Muscle layer of duodenum (tissue), 2 donors: ENCODE measurements around the gene LY6G6F.

ENCODE experiments used
- H3K27ac ChIP-seq: one replicate; pipeline ENCODE4 v1.7.0; 2013; ENCODE audit warnings: mild to moderate bottlenecking, low read length
- H3K27me3 ChIP-seq: one replicate; pipeline ENCODE4 v1.7.0; 2013; ENCODE audit warnings: low read depth, mild to moderate bottlenecking, control low read depth, low read length
- H3K36me3 ChIP-seq, 2 donors: one replicate each; pipeline ENCODE4 v1.7.0; 2013; ENCODE audit warnings: low read length in 2 of 2, control low read depth in 1 of 2, mild to moderate bottlenecking in 1 of 2; ENCODE audit not compliant: insufficient read depth in 2 of 2, control insufficient read depth in 1 of 2
- H3K4me1 ChIP-seq, 2 donors: one replicate each; pipeline ENCODE4 v1.7.0; 2013; ENCODE audit warnings: low read length in 2 of 2, mild to moderate bottlenecking in 2 of 2, control low read depth in 1 of 2, moderate library complexity in 1 of 2; ENCODE audit not compliant: insufficient read depth in 2 of 2, control insufficient read depth in 1 of 2
- H3K4me3 ChIP-seq, 2 donors: one replicate each; pipeline ENCODE4 v1.7.0; 2013; ENCODE audit warnings: low read length in 2 of 2, low read depth in 1 of 2, mild to moderate bottlenecking in 1 of 2
- H3K9me3 ChIP-seq, 2 donors: one replicate each; pipeline ENCODE4 v1.7.0; 2013; ENCODE audit warnings: low read length in 2 of 2, control low read depth in 1 of 2, mild to moderate bottlenecking in 1 of 2; ENCODE audit not compliant: control insufficient read depth in 1 of 2
- donor health status: healthy.

The LY6G6F gene

DNA sequence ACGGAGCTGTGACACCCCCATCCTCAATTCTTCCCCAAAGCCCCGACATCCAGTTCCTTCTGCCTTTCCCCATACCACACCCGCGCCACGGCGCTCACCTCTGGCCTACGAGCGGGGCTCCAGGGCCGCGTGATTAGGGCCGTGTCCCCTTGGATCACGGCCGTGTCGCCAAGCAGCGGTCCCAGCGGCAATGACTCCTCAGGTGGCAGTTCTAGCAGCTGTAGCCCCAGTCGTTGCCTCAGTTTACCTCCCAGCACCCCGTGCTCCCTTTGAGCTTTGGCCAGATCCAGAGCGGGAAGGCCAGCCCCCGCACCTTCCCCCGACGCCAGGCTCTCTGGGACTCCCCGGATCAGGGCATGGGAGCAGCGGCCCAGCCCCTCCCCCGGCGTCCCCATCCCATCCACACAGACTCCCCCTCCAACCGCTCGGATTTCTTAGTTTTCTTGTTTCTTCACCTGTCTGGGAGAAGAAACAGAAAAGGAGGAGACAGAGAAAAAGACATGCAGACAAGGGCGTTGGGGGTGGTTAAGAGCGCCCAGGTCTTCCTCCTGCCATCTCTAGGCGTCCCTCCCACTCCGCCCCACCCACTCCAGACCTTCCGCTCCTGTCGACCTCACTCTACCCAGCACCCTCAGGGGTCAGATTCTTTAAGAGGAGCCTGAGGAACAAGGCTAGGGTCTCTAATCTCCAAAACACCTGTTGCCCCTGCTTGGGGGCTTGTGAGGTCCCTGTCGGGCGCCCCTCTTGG lies 22.3 kb downstream of the LY6G6F start, which contains the start of gene DDAH2:
Gene DDAH2, minus strand, starts transcription at position 533 of the 748 bp plus-strand sequence. Its CDS starts 138 bp downstream, at position 395.
- Histone ChIP-seq H3K4me3 (peak within 1 kb of the TSS; percentile 85 to 86), H3K4me1 (peaks cover 0 to 39% of the 10 kb centered on the region in 2 donors), H3K9me3 (no peaks in the 10 kb centered on the region), H3K27ac (peak within 1 kb of the TSS; percentile 88), H3K27me3 (no peaks in the 10 kb centered on the region), H3K36me3 (peaks cover 29 to 47% of the 10 kb centered on the region in 2 donors)

DNA sequence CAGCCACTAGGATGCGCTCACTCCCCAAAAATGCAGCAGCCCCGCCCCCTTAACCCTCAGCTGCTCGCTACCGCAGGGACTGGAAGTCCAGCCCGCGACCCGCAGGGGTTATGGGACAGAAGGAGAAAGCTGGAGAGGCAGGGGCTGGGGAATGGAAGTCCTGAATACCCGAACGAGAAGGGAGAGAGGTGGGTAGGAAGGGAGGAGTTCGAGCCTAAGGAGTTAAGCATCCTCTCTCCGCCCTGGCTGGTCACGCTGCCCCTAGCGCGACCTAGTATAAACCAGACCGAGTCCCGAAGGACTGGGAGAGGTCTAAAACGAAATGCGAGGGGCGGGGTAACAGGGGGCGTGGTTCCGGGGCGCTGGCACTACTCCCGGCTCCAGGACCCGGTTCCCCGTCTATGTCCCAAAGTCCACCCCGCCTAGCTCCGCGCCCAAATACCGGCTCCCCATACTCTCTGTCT lies 22.9 kb downstream of the LY6G6F start:
- Histone ChIP-seq H3K4me1 (peaks cover 4 to 45% of the 10 kb centered on the region in 2 donors), H3K9me3 (no peaks in the 10 kb centered on the region), H3K27me3 (no peaks in the 10 kb centered on the region), H3K36me3 (peaks cover 35 to 53% of the 10 kb centered on the region in 2 donors), H3K4me3 (peak overlapping the region; percentile 85 to 86), H3K27ac (peak overlapping the region; percentile 88)

DNA sequence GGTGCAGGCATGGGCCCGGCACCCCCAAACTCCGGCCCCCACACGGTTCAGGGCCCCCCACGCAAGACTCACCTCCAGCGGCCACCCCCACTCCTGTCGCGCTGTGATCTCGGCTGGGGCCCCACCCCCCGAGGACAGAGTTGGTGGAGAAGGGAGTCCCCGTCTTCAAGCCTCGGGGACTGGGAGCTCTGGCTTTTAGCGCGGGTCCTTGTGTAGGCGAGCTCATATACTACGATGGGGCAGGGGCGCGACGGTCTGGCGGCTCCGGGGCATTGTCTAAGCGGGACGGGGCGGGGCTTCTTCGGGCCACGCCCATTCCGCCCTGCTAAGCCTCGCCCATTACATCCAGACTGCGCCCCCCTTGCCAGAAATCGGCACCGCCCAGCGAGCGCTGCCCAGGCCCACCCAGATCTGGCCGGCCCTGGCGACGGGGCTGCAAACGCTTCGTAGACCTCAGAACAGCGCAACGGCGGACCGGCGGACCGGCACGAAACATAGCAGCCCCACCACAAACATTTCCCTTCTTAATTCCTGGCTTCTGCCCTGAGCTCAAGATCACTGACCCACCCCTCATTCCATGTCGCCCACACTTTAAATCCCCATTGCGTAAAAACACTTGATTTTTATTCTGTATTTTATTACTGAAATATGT lies 23.4 kb downstream of the LY6G6F start:
- Histone ChIP-seq H3K27ac (peak overlapping the region; percentile 88), H3K9me3 (no peaks in the 10 kb centered on the region), H3K27me3 (no peaks in the 10 kb centered on the region), H3K4me1 (peaks cover 4 to 47% of the 10 kb centered on the region in 2 donors), H3K36me3 (peaks cover 35 to 56% of the 10 kb centered on the region in 2 donors), H3K4me3 (peak overlapping the region; percentile 85 to 86)

DNA sequence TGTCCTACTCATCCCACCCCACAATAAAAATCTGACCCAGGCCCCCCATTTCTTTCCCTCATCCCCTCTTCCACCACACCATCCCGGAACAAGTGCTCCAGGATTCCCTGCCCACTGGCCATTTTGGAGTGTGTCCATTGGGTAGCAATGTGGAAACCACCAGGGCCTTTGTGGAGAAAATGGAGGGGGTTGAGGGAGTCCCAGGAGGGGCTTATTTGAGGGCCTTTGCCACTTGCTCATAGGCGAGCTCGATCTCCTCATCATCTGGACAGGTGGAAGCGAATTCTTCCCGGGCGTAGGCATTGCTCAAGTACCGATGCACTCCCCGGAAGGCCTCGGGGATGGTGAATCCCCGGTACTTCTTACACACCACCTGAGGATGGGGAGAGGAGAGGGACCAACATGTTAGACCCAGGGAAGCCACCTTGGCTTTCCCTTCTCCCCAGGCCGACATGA lies 24.0 kb downstream of the LY6G6F start:
- Histone ChIP-seq H3K36me3 (peaks cover 35 to 59% of the 10 kb centered on the region in 2 donors), H3K4me1 (peaks cover 4 to 47% of the 10 kb centered on the region in 2 donors), H3K4me3 (peak overlapping the region; percentile 85 to 86), H3K9me3 (no peaks in the 10 kb centered on the region), H3K27ac (peak overlapping the region; percentile 88), H3K27me3 (no peaks in the 10 kb centered on the region)

DNA sequence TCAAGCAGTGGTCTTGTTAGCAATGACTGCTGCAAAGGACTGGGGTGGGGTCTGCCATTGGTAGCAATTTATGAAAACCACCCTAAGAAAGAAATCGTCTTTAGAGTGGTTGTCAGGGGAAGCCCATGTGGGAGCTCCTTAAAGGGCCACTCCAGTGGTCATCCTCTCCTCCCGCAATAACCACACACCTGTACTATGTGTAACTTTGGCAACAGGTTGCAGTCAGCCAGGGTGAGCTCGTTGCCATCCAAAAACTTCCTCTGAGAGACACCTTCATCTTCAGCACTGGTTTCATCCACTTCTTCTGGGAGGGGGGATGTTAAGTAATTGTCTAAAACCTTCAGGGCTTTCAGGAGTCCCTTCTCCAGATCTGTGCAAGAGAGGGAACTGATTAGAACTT lies 25.4 kb downstream of the LY6G6F start:
- H3K36me3 ChIP-seq, result peaks cover 35 to 53% of the 10 kb centered on the region in 2 donors
- H3K4me3 ChIP-seq, result no peak overlapping the region
- H3K27ac ChIP-seq, result no peak overlapping the region
- no peaks in the 10 kb centered on the region for H3K27me3 ChIP-seq
- no peaks in the 10 kb centered on the region for H3K9me3 ChIP-seq
- H3K4me1 ChIP-seq, result peaks cover 4 to 53% of the 10 kb centered on the region in 2 donors

DNA sequence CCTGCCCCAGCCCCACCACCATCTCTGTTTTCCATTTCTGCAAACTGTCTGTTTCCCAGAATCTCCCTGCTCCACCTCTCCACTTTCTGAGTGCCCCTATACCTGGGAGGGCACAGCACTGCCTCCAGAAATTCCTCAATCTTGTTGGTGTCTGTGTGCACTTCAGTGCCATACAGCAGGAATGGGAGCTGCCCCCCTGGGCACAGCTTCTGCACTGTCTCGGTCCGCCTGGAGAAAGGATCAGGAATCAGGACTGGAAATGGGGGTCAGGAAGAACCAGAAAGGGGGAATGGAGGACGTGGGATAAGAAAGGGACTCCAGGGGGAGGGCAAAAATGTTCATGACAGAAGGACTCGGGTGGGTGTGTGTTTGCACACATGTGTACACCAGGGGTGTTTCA lies 27.1 kb downstream of the LY6G6F start:
- Histone ChIP-seq H3K27me3 (no peaks in the 10 kb centered on the region), H3K4me1 (peaks cover 4 to 44% of the 10 kb centered on the region in 2 donors), H3K36me3 (peaks cover 35 to 47% of the 10 kb centered on the region in 2 donors), H3K27ac (peak overlapping the region; percentile 100), H3K9me3 (no peaks in the 10 kb centered on the region), H3K4me3 (peak overlapping the region; percentile 92 to 100)

DNA sequence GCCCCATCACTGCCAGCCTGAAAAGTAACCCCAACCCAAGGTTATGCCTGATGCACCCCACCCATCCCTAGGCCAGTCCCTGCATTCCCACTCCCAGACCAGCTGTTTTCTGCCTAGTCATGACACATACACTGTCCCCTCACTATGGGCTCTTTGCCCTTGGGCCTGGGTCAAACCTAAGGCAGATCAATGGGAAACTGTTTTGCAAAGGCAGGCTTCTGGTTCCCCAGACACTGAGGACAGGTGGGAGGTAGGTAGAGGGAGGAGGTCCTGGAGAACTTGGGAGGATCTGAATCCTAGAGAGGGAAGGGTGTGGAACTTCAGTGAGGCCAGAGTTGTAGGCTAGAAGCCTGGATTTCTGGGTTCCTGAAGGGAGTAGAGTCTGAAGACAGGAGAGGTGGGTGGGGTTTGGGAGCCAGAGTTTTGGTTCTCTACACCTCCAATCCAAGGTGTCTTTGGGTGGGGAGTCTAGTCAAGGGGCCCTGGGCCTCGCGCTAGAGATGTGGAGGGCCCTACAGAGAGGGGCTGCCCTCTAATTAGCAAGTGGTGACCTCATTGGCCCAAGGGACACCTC lies 27.7 kb downstream of the LY6G6F start:
- Histone ChIP-seq H3K27me3 (no peaks in the 10 kb centered on the region), H3K27ac (peak overlapping the region; percentile 100), H3K4me3 (peak overlapping the region; percentile 92 to 100), H3K36me3 (peaks cover 35 to 47% of the 10 kb centered on the region in 2 donors), H3K4me1 (peaks cover 4 to 41% of the 10 kb centered on the region in 2 donors), H3K9me3 (no peaks in the 10 kb centered on the region)

DNA sequence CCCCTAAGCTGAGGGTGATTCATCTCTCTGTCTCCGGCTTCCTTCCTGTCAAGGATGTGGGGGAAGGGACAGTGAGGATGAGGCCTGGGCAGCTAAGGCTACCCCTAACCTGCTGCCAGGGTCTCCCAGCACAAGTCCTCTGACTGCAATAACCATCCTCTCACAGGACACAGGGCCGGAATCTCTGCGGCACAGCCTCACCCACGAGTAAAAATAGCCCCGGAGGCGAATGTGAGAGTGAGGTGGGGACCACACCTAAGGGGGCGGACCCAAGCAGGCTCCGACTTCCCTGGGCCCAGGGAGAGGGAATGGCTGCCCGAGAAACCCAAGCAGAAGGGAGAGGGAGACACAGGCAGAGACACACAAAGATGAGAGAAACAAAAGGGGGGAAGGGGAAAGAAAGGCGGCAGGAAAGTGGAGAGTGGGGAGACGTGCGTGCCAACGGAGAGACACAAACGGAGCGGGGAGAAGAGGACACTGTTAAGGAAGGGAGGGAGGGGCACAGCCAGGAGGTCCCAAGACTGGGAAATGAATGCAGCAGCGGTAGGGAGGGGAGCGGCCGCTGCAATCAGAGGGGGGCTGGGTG lies 28.2 kb downstream of the LY6G6F start:
- peak overlapping the region; percentile 100 for H3K27ac ChIP-seq
- peak overlapping the region; percentile 92 to 100 for H3K4me3 ChIP-seq
- H3K36me3 ChIP-seq, result peaks cover 35 to 47% of the 10 kb centered on the region in 2 donors
- no peaks in the 10 kb centered on the region for H3K9me3 ChIP-seq
- no peaks in the 10 kb centered on the region for H3K27me3 ChIP-seq
- H3K4me1 ChIP-seq, result peaks cover 4 to 41% of the 10 kb centered on the region in 2 donors

DNA sequence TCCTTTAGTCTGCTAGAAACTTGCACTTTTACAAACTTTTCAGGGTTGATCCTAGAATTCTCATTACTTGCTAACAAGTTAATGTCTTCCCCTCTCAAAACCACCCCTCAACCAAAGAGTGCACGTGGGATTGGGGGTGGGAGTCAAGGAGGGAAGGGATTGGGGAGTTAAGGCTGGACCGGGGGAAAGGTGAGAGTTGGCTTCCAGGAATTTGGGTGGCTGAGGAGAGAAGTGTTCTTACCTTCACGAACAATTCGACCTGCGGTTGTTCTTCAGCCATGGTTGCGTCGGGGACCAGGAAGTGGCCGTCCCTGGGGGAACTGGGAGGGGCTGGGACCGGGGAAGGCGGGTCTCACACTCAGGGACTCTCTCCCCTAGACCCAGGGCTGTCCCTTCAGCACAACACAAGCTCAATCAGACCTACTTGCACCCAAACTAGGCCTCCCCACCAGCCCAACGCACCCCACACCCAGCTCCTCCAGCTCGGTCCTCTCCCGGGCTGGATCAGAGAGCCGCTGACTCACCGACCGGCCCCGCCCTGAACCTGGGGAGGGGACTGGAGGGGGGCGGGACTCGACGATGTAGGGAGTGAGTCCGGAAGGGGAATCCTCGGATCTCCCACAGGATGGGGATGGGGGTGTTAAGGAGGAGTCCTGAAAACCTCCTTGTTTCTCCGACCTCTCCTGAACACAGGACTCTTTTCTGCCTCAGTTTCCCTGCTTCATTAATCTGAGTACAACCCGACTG lies 29.5 kb downstream of the LY6G6F start, which contains the start of gene CLIC1:
Gene CLIC1, minus strand, starts transcription at position 510 of the 747 bp plus-strand sequence. Its CDS starts 230 bp downstream, at position 280.
- Histone ChIP-seq H3K4me1 (peaks cover 4 to 40% of the 10 kb centered on the region in 2 donors), H3K9me3 (no peaks in the 10 kb centered on the region)

DNA sequence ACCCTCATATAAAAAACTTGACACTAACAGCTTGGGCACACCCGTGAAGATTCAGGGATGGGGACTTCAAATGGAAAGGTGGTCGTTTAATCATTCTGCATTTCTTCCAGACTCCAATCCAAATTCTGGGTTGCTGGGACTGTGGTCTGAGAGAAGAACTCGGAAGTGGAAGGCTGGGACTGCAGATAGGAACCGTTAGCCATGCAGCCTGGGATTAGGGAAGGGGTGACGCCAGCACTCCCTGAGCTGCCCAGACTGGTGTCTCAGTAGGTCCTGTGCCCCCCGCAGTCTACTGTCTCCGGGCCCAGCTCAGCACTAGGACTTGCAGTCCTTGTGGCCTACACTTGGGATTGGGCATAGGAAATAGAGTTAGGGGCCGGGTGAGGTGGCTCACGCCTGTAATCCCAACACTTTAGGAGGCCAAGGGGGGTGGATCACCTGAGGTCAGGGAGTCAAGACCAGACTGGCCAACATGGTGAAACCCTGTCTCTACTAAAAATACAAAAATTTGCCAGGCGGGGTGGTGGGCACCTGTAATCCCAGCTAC lies 30.2 kb downstream of the LY6G6F start:
- H3K4me1 ChIP-seq, result peaks cover 4 to 38% of the 10 kb centered on the region in 2 donors
- H3K27ac ChIP-seq, result peak overlapping the region; percentile 100
- H3K4me3 ChIP-seq, result peak overlapping the region; percentile 92 to 100
- H3K27me3 ChIP-seq, result no peaks in the 10 kb centered on the region
- H3K9me3 ChIP-seq, result no peaks in the 10 kb centered on the region
- peaks cover 23 to 39% of the 10 kb centered on the region in 2 donors for H3K36me3 ChIP-seq

More for the DNA sequence above, 29.5 kb downstream of the LY6G6F start, which contains the start of gene CLIC1:
- Histone ChIP-seq H3K27me3 (no peaks in the 10 kb centered on the region), H3K36me3 (peaks cover 29 to 42% of the 10 kb centered on the region in 2 donors), H3K27ac (peak within 1 kb of the TSS; percentile 100), H3K4me3 (peak within 1 kb of the TSS; percentile 92 to 100)
